Activated naive CD8-positive, alpha-beta T cell treated with anti-CD3 and anti-CD28 coated beads, Interleukin-2, amount 10 ng/mL, durations not matched to agents 7 days and 5 days (primary cell): Measurements from ENCODE around the gene TMX3. TPM values are rescaled to one million over a fixed set of nuclear protein-coding genes. Genes with fewer than 3 reads are reported as not detected.

Experiments used
- ATAC-seq: fragments of 150-1000 bp; cut with Tn5 transposase; one replicate; pipeline ENCODE4 v1.10.0; 2021; ENCODE audit warnings: low read depth, moderate library complexity
- POLR2A ChIA-PET: fragments of 350-600 bp; sonication (Branson Sonifier 250); formaldehyde crosslinking; loops from one replicate; lab custom pipeline; 2021; ENCODE audit warnings: antibody characterized with exemption; lab: Charles Lee
- DNase-seq: peaks from one replicate; pipeline ENCODE4 v3.0.0; 2021
- H3K27ac Mint-ChIP-seq: one replicate; pipeline ENCODE4 v1.8.0; 2022; ENCODE audit warnings: mild to moderate bottlenecking, mixed read lengths
- H3K27me3 Mint-ChIP-seq: one replicate; pipeline ENCODE4 v1.8.0; 2022; ENCODE audit warnings: mild to moderate bottlenecking, moderate library complexity, mixed read lengths
- H3K36me3 Mint-ChIP-seq: one replicate; pipeline ENCODE4 v1.8.0; 2021; ENCODE audit warnings: mild to moderate bottlenecking, mixed read lengths
- H3K4me1 Mint-ChIP-seq: one replicate; pipeline ENCODE4 v1.8.0; 2021; ENCODE audit warnings: mixed read lengths
- H3K4me3 Mint-ChIP-seq: one replicate; pipeline ENCODE4 v1.8.0; 2022; ENCODE audit warnings: mild to moderate bottlenecking, moderate library complexity, mixed read lengths
- H3K9me3 Mint-ChIP-seq: one replicate; pipeline ENCODE4 v1.8.0; 2021; ENCODE audit warnings: mixed read lengths
- total RNA-seq, 2 experiments: library from RNA; stranded (reverse); gene quantifications; one replicate each; pipeline ENCODE4 v1.2.3, GENCODE V29; 2021

Gene TMX3
- 10 to 100 TPM; 65.3 to 68.1 TPM for total RNA-seq

GRCh38 chr18:68714712-68715496 lies at the start of gene TMX3:
Gene TMX3 (minus strand): TSS chr18:68715108. CDS start chr18:68714981, 127 bp downstream.
- H3K27ac Mint-ChIP-seq: peak within 1 kb of the TSS; percentile 94
- no peaks in the 10 kb centered on the region for H3K9me3 Mint-ChIP-seq
- H3K27me3 Mint-ChIP-seq: no peaks in the 10 kb centered on the region
- peak; percentile 93 for DNase-seq
- H3K4me1 Mint-ChIP-seq: peaks cover 31% of the 10 kb centered on the region
- POLR2A ChIA-PET: interaction anchor here (1.1 kb wide), 1 partner anchor 1491 kb away, joined by 4 read pairs; the partner anchor contains the start of gene RTTN
- ATAC-seq: peak; percentile 99
- H3K4me3 Mint-ChIP-seq: peak within 1 kb of the TSS; percentile 87
- H3K36me3 Mint-ChIP-seq: peaks cover 23% of the 10 kb centered on the region

- POLR2A ChIA-PET: no interaction called here
- DNase-seq: no peak
Observed at GRCh38 chr18:68764016-68764415, 49.1 kb upstream of the TMX3 start.

GRCh38 chr18:68763083-68763482 lies 48.2 kb upstream of the TMX3 start:
- Mint-ChIP-seq H3K27me3 (no peaks in the 10 kb centered on the region), H3K4me1 (no peaks in the 10 kb centered on the region), H3K9me3 (peaks cover 2% of the 10 kb centered on the region), H3K4me3 (no peak overlapping the region), H3K36me3 (no peaks in the 10 kb centered on the region), H3K27ac (no peak overlapping the region)
- POLR2A ChIA-PET: no interaction called here
- DNase-seq: no peak
- no peak for ATAC-seq

More at GRCh38 chr18:68764016-68764415, 49.1 kb upstream of the TMX3 start:
- H3K27me3 Mint-ChIP-seq: no peaks in the 10 kb centered on the region
- no peaks in the 10 kb centered on the region for H3K36me3 Mint-ChIP-seq
- H3K9me3 Mint-ChIP-seq: peaks cover 2% of the 10 kb centered on the region
- no peak overlapping the region for H3K4me3 Mint-ChIP-seq
- no peaks in the 10 kb centered on the region for H3K4me1 Mint-ChIP-seq
- no peak overlapping the region for H3K27ac Mint-ChIP-seq
- ATAC-seq: no peak

GRCh38 chr18:68759308-68759707 lies 44.4 kb upstream of the TMX3 start:
- H3K27ac Mint-ChIP-seq: no peak overlapping the region
- H3K9me3 Mint-ChIP-seq: peaks cover 2% of the 10 kb centered on the region
- H3K4me1 Mint-ChIP-seq: no peaks in the 10 kb centered on the region
- no peak overlapping the region for H3K4me3 Mint-ChIP-seq
- no peaks in the 10 kb centered on the region for H3K27me3 Mint-ChIP-seq
- POLR2A ChIA-PET: no interaction called here
- ATAC-seq (no peak), DNase-seq (no peak)
- no peaks in the 10 kb centered on the region for H3K36me3 Mint-ChIP-seq

- POLR2A ChIA-PET: no interaction called here
- no peak for ATAC-seq
- no peak overlapping the region for H3K4me3 Mint-ChIP-seq
Observed at GRCh38 chr18:68757126-68757525, 42.2 kb upstream of the TMX3 start.

GRCh38 chr18:68742206-68742605 lies 27.3 kb upstream of the TMX3 start:
- Mint-ChIP-seq H3K4me3 (no peak overlapping the region), H3K27me3 (peaks cover 3% of the 10 kb centered on the region), H3K36me3 (no peaks in the 10 kb centered on the region), H3K27ac (no peak overlapping the region), H3K4me1 (no peaks in the 10 kb centered on the region), H3K9me3 (no peaks in the 10 kb centered on the region)
- ATAC-seq (no peak), DNase-seq (no peak)
- POLR2A ChIA-PET: no interaction called here

More at GRCh38 chr18:68757126-68757525, 42.2 kb upstream of the TMX3 start:
- Mint-ChIP-seq H3K36me3 (no peaks in the 10 kb centered on the region), H3K9me3 (peaks cover 2% of the 10 kb centered on the region), H3K27me3 (no peaks in the 10 kb centered on the region), H3K27ac (no peak overlapping the region), H3K4me1 (no peaks in the 10 kb centered on the region)
- DNase-seq: no peak

- H3K4me3 Mint-ChIP-seq: no peak overlapping the region
- POLR2A ChIA-PET: no interaction called here
- no peak for DNase-seq
- no peaks in the 10 kb centered on the region for H3K9me3 Mint-ChIP-seq
- H3K4me1 Mint-ChIP-seq: no peaks in the 10 kb centered on the region
- peaks cover 3% of the 10 kb centered on the region for H3K27me3 Mint-ChIP-seq
- ATAC-seq: no peak
- H3K36me3 Mint-ChIP-seq: no peaks in the 10 kb centered on the region
- no peak overlapping the region for H3K27ac Mint-ChIP-seq
Observed at GRCh38 chr18:68740966-68741365, 26.1 kb upstream of the TMX3 start.

- POLR2A ChIA-PET: no interaction called here
- ATAC-seq: no peak
Observed at GRCh38 chr18:68739462-68739861, 24.6 kb upstream of the TMX3 start.

GRCh38 chr18:68738564-68738963 lies 23.7 kb upstream of the TMX3 start:
- POLR2A ChIA-PET: no interaction called here
- Mint-ChIP-seq H3K36me3 (no peaks in the 10 kb centered on the region), H3K4me3 (no peak overlapping the region), H3K27me3 (peaks cover 3% of the 10 kb centered on the region), H3K9me3 (no peaks in the 10 kb centered on the region), H3K4me1 (peaks cover 3% of the 10 kb centered on the region), H3K27ac (no peak overlapping the region)
- DNase-seq (no peak), ATAC-seq (no peak)

More at GRCh38 chr18:68739462-68739861, 24.6 kb upstream of the TMX3 start:
- no peak for DNase-seq
- Mint-ChIP-seq H3K9me3 (no peaks in the 10 kb centered on the region), H3K4me3 (no peak overlapping the region), H3K27ac (no peak overlapping the region), H3K36me3 (no peaks in the 10 kb centered on the region), H3K4me1 (peaks cover 3% of the 10 kb centered on the region), H3K27me3 (peaks cover 3% of the 10 kb centered on the region)

- no peak for DNase-seq
- Mint-ChIP-seq H3K27ac (no peak overlapping the region), H3K36me3 (no peaks in the 10 kb centered on the region), H3K27me3 (no peaks in the 10 kb centered on the region), H3K4me1 (peaks cover 3% of the 10 kb centered on the region), H3K4me3 (no peak overlapping the region), H3K9me3 (no peaks in the 10 kb centered on the region)
- POLR2A ChIA-PET: no interaction called here
- peak; percentile 50 for ATAC-seq
Observed at GRCh38 chr18:68735483-68736343, 20.8 kb upstream of the TMX3 start.

GRCh38 chr18:68734308-68734707 lies 19.4 kb upstream of the TMX3 start:
- no peaks in the 10 kb centered on the region for H3K27me3 Mint-ChIP-seq

GRCh38 chr18:68733707-68734106 lies 18.8 kb upstream of the TMX3 start:
- Mint-ChIP-seq H3K4me1 (peaks cover 3% of the 10 kb centered on the region), H3K36me3 (no peaks in the 10 kb centered on the region), H3K9me3 (no peaks in the 10 kb centered on the region), H3K4me3 (no peak overlapping the region), H3K27me3 (peaks cover under 1% of the 10 kb centered on the region), H3K27ac (no peak overlapping the region)
- ATAC-seq (no peak), DNase-seq (no peak)
- POLR2A ChIA-PET: no interaction called here

More at GRCh38 chr18:68734308-68734707, 19.4 kb upstream of the TMX3 start:
- Mint-ChIP-seq H3K4me3 (no peak overlapping the region), H3K4me1 (peaks cover 3% of the 10 kb centered on the region), H3K36me3 (no peaks in the 10 kb centered on the region), H3K9me3 (no peaks in the 10 kb centered on the region), H3K27ac (no peak overlapping the region)
- POLR2A ChIA-PET: no interaction called here
- ATAC-seq (no peak), DNase-seq (no peak)

GRCh38 chr18:68728081-68728700 lies 13.3 kb upstream of the TMX3 start:
- H3K27me3 Mint-ChIP-seq: peaks cover 2% of the 10 kb centered on the region
- ATAC-seq: no peak
- H3K27ac Mint-ChIP-seq: no peak overlapping the region
- peaks cover 2% of the 10 kb centered on the region for H3K9me3 Mint-ChIP-seq
- H3K4me1 Mint-ChIP-seq: no peaks in the 10 kb centered on the region
- no peak for DNase-seq
- peaks cover 7% of the 10 kb centered on the region for H3K36me3 Mint-ChIP-seq
- POLR2A ChIA-PET: no interaction called here
- H3K4me3 Mint-ChIP-seq: no peak overlapping the region
